ENCODE data around the gene GRK2. TPM values are rescaled to one million over a fixed set of nuclear protein-coding genes. Genes with fewer than 3 reads are reported as not detected.
A peak's percentile ranks its signal among the peaks of the same experiment; 100 is the strongest.
"Not testable (repeated sequence)": the region's sequence is repeated elsewhere in the genome, so short reads cannot be mapped to it uniquely, and the experiment has no call there.

The GRK2 gene
- total RNA-seq, 1 donor from 2014 or later = 51.3 TPM

DNA sequence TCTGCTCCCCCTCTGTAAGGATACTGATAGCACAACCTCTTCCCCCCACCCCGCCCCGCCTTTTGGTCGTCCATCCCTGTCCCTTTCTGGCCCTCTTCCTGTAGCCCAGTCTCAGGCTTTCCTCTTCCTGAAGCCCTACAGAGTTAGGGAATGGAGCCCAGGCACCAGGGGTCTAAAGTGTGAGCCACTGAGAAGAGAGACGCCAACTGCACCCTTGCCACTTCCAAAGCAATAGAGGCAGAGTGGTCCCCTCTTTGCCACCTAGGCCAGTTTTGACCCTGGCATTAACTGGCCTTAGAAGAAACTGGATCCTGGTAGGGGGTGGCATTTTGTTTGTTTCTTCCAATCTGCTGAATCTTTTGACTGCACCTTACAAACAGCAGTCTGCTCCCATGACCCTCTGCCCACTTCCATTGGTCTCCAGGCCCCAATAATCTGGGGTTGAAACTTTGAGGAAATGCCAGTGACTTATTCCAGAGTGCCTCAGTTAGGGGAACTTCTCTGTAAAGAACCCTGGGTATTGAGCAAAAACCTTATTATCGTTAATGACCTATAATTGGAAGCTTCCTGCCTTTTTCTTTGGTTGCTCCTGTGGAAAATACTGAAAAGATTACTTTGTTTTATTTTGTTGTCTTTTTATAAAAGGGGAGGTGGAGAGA, 9.7 kb upstream of the GRK2 start:
- no peak for TF ChIP-seq CTCF (IDR thresholded peaks at IDR 0.05; ENCODE audit: insufficient read depth, low read length, poor library complexity, severe bottlenecking)
- peaks cover 7% of the 10 kb centered on the region for H3K36me3 ChIP-seq (ENCODE audit: control insufficient read depth, insufficient read depth, low read length)

GRCh38 chr11:67260406-67260805, 5.9 kb upstream of the GRK2 start:
- no peak for TF ChIP-seq CTCF (IDR thresholded peaks at IDR 0.05; ENCODE audit: insufficient read depth, low read length, poor library complexity, severe bottlenecking)
- peaks cover 5% of the 10 kb centered on the region for H3K36me3 ChIP-seq (ENCODE audit: control insufficient read depth, insufficient read depth, low read length)
- no peak overlapping the region for H3K4me3 ChIP-seq (ENCODE audit: low read depth, low read length)
- H3K27me3 ChIP-seq (ENCODE audit: control insufficient read depth, insufficient read depth, low read length) = no peaks in the 10 kb centered on the region
- DNase-seq (ENCODE audit: low read depth) = no peak

More for the DNA sequence above, 9.7 kb upstream of the GRK2 start:
- DNase-seq (ENCODE audit: low read depth) = no peak
- Histone ChIP-seq H3K4me3 (ENCODE audit: low read depth, low read length) (no peak overlapping the region), H3K27me3 (ENCODE audit: control insufficient read depth, insufficient read depth, low read length) (no peaks in the 10 kb centered on the region)

DNA sequence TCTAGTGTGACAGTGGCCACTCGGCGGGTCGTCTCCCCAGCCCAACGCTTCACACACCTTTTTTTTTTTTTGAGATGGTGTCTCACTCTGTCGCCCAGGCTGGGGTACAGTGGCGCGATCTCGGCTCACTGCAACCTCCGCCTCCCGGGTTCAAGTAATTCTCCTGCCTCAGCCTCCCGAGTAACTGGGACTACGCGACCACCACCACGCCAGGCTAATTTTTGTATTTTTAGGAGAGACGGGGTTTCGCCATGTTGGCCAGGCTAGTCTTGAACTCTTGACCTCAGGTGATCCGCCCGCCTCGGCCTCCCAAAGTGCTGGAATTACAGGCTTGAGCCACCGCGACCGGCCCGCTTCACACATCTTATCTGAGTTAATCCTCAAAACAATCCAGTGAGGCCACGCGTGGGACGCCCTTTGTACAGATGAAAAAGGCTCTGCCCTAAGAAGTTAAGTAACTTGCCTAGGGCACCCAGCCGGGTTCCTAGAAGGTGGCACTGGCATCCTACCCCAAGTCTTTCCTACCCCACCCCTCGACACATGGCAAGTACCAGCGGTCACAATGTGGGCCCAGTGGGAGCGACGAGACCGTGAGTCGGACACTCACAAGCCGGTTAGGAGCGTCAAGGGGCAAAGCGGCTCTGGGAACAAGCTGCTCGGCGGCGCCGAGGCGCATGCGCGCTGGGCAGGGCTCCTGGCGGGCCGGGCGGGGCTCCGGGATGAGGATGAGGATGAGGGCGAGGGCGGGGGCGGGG, 5.2 kb upstream of the GRK2 start:
- not testable (repeated sequence) for H3K36me3 ChIP-seq (ENCODE audit: control insufficient read depth, insufficient read depth, low read length); DNase-seq (ENCODE audit: low read depth); H3K27me3 ChIP-seq (ENCODE audit: control insufficient read depth, insufficient read depth, low read length)
- peak overlapping the region; percentile 26 for H3K4me3 ChIP-seq (ENCODE audit: low read depth, low read length)

GRCh38 chr11:67261640-67261945, 4.7 kb upstream of the GRK2 start:
- Histone ChIP-seq H3K27me3 (ENCODE audit: control insufficient read depth, insufficient read depth, low read length) (no peaks in the 10 kb centered on the region), H3K4me3 (ENCODE audit: low read depth, low read length) (no peak overlapping the region), H3K36me3 (ENCODE audit: control insufficient read depth, insufficient read depth, low read length) (peaks cover 3% of the 10 kb centered on the region)
- peak; percentile 45 for TF ChIP-seq CTCF (IDR thresholded peaks at IDR 0.05; ENCODE audit: insufficient read depth, low read length, poor library complexity, severe bottlenecking)
- no peak for DNase-seq (ENCODE audit: low read depth)

DNA sequence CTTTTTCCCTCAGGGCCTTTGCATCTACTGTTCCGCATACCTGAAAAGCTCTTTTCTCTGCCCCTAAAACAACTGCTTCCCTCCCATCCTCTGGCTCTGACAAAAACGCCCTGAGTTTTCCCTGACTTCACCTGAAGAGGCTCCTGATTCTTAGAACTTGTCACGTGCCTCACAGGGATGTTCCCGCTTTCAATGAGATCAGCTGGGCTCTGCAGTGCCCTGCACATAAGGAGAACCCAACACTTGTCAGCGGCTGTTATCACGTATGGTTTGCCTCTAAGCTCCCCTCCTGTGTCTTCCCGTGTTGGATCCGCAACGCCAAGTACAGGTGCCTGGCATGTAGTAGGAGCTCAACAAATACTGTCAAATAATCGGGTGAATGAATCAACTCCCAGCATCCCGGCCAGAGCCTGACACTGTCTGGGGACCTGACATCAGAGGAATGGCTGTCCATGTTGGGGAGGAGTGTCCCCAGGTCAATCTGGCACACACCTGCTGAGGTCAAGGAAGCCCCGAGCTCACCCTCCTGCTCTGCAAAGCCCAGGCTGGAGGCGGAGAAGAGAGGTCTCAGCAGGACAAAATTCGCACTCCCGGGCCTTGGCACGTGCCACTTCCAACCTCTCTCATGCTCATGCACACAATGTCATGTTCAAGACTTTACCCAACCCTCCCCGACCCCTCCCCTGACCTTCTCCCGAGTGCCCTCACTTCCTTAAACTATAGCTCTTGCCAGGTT, 4.2 kb upstream of the GRK2 start:
- Histone ChIP-seq H3K27me3 (ENCODE audit: control insufficient read depth, insufficient read depth, low read length) (no peaks in the 10 kb centered on the region), H3K36me3 (ENCODE audit: control insufficient read depth, insufficient read depth, low read length) (peaks cover 3% of the 10 kb centered on the region), H3K4me3 (ENCODE audit: low read depth, low read length) (no peak overlapping the region)
- DNase-seq (ENCODE audit: low read depth) = no peak
- no peak for TF ChIP-seq CTCF (IDR thresholded peaks at IDR 0.05; ENCODE audit: insufficient read depth, low read length, poor library complexity, severe bottlenecking)
